Keratinocyte (primary cell): ENCODE measurements around the gene RALGPS2. TPM values are rescaled to one million over a fixed set of nuclear protein-coding genes. Genes with fewer than 3 reads are reported as not detected.

ENCODE experiments used
- DNase-seq: peaks from one replicate; pipeline ENCODE4 v3.0.0-alpha.2; 2011; ENCODE audit warnings: low read depth, missing footprints, low spot score
- FAIRE-seq: peaks from 2 replicates; lab custom pipeline; 2011; peaks lifted over from hg19 to GRCh38; lab: Jason Lieb, UNC
- H2AFZ ChIP-seq: 2 replicates; pipeline ENCODE4 v1.6.0; 2012; ENCODE audit warnings: low read length, control low read depth, inconsistent platforms; ENCODE audit not compliant: control insufficient read depth
- H3K27ac ChIP-seq: 2 replicates; pipeline ENCODE4 v1.5.1; 2011; ENCODE audit warnings: low read length; ENCODE audit not compliant: control insufficient read depth, insufficient read depth
- H3K27me3 ChIP-seq: 3 replicates; pipeline ENCODE4 v1.6.0; 2011; ENCODE audit warnings: low read length; ENCODE audit not compliant: control insufficient read depth, insufficient read depth; ENCODE audit errors: extremely low read depth
- H3K36me3 ChIP-seq, 2 experiments: 2 replicates in 1 of 2; 3 replicates in 1 of 2; pipeline ENCODE4 v1.5.1; 2011; ENCODE audit warnings: low read length in 2 of 2, mild to moderate bottlenecking in 1 of 2; ENCODE audit not compliant: control insufficient read depth in 2 of 2, insufficient read depth in 2 of 2; ENCODE audit errors: extremely low read depth in 1 of 2
- H3K4me1 ChIP-seq: 3 replicates; pipeline ENCODE4 v1.5.1; 2011; ENCODE audit warnings: low read length; ENCODE audit not compliant: control insufficient read depth, insufficient read depth; ENCODE audit errors: extremely low read depth
- H3K4me2 ChIP-seq: 3 replicates; pipeline ENCODE4 v1.6.0; 2011; ENCODE audit warnings: low read depth, low read length; ENCODE audit not compliant: control insufficient read depth, insufficient read depth; ENCODE audit errors: extremely low read depth
- H3K4me3 ChIP-seq, 3 experiments: fragments of 200-600 bp in 1 of 3; sonication (generic) in 1 of 3; 2 replicates in 2 of 3; 3 replicates in 1 of 3; pipeline ENCODE4 v1.5.1; 2011 to 2016; ENCODE audit warnings: low read length in 3 of 3, mild to moderate bottlenecking in 3 of 3, control low read depth in 2 of 3, inconsistent platforms in 1 of 3, low read depth in 1 of 3, mixed read lengths in 1 of 3, mixed run types in 1 of 3, moderate library complexity in 1 of 3; ENCODE audit not compliant: control insufficient read depth in 2 of 3, insufficient read depth in 2 of 3; ENCODE audit errors: extremely low read depth in 1 of 3
- H3K79me2 ChIP-seq: 2 replicates; pipeline ENCODE4 v1.6.0; 2012; ENCODE audit warnings: low read length; ENCODE audit not compliant: control insufficient read depth, insufficient read depth
- H3K9ac ChIP-seq: 3 replicates; pipeline ENCODE4 v1.6.0; 2011; ENCODE audit warnings: low read length; ENCODE audit not compliant: control insufficient read depth, insufficient read depth; ENCODE audit errors: extremely low read depth
- H3K9me1 ChIP-seq: 3 replicates; pipeline ENCODE4 v1.6.0; 2011; ENCODE audit warnings: low read length; ENCODE audit not compliant: control insufficient read depth, insufficient read depth; ENCODE audit errors: extremely low read depth
- H3K9me3 ChIP-seq: 2 replicates; pipeline ENCODE4 v1.5.1; 2012; ENCODE audit warnings: low read depth, low read length; ENCODE audit not compliant: control insufficient read depth
- H4K20me1 ChIP-seq: 3 replicates; pipeline ENCODE4 v1.6.0; 2011; ENCODE audit warnings: low read length; ENCODE audit not compliant: control insufficient read depth, insufficient read depth; ENCODE audit errors: extremely low read depth
- CTCF ChIP-seq, 3 experiments: IDR thresholded peaks in 1 of 3; conservative IDR thresholded peaks in 1 of 3; optimal IDR thresholded peaks in 1 of 3; 2 replicates in 2 of 3; 3 replicates in 1 of 3; pipeline versions ENCODE3 to v1.5.1; 2011; ENCODE audit warnings: low read length in 3 of 3, mild to moderate bottlenecking in 3 of 3, moderate library complexity in 2 of 3, control low read depth in 1 of 3, inconsistent platforms in 1 of 3; ENCODE audit not compliant: insufficient read depth in 2 of 3; ENCODE audit errors: extremely low read depth in 1 of 3
- EZH2 ChIP-seq: IDR thresholded peaks from one replicate; pipeline ENCODE4 v1.6.1; 2012; ENCODE audit warnings: inconsistent platforms, mild to moderate bottlenecking, low read length, moderate library complexity
- dilution Hi-C: fragments of 300-500 bp; cut with MboI; formaldehyde crosslinking; loops from one replicate; pipeline ENCODE4 v1.7.0; 2020; ENCODE audit warnings: low sequenced_read_pairs; ENCODE audit not compliant: extremely low pct_ligation_motif_present
- polyA plus RNA-seq, 5 experiments: library from polyadenylated mRNA; depleted of rRNA in 3 of 5; stranded (reverse) in 3 of 5; stranded (forward) in 1 of 5; unstranded in 1 of 5; fragments of >200 nt; gene quantifications; 1 replicate in 1 of 5; 2 replicates in 3 of 5; 3 replicates in 1 of 5; pipeline versions ENCODE4 v1.2.1 to v1.2.3, GENCODE V29; 2011 to 2012; ENCODE audit warnings: missing spikeins in 2 of 5, low read depth in 1 of 5, low replicate concordance in 1 of 5

Gene RALGPS2
- polyA plus RNA-seq, 1 donor (not counting 4 experiments of a cell fraction or from before 2014, with no cell fraction given), result 14.8 TPM

- H3K79me2 ChIP-seq, result no peaks in the 10 kb centered on the region
- H3K9me3 ChIP-seq, result no peaks in the 10 kb centered on the region
- no peak overlapping the region for H3K9ac ChIP-seq
- no peak for FAIRE-seq
- no peaks in the 10 kb centered on the region for H3K4me1 ChIP-seq
- dilution Hi-C loops, result no loop called here
- H3K27me3 ChIP-seq, result no peaks in the 10 kb centered on the region
- DNase-seq, result no peak
- no peak for TF ChIP-seq EZH2
- H4K20me1 ChIP-seq, result no peaks in the 10 kb centered on the region
- H3K27ac ChIP-seq, result no peak overlapping the region
- no peak overlapping the region for H3K4me3 ChIP-seq
- no peak overlapping the region for H3K4me2 ChIP-seq
- no peak overlapping the region for H2AFZ ChIP-seq
- H3K9me1 ChIP-seq, result no peaks in the 10 kb centered on the region
- peaks cover 0 to 1% of the 10 kb centered on the region in 2 experiments for H3K36me3 ChIP-seq
These were observed 194.5 kb downstream of the RALGPS2 start for GRCh38 chr1:178919581-178919980.

- H3K4me3 ChIP-seq, result no peak overlapping the region
- no peak overlapping the region for H3K4me2 ChIP-seq
- no peak overlapping the region for H3K9ac ChIP-seq
- no peaks in the 10 kb centered on the region for H3K9me1 ChIP-seq
- DNase-seq, result no peak
- no peaks in the 10 kb centered on the region for H3K9me3 ChIP-seq
- TF ChIP-seq CTCF (optimal IDR thresholded peaks at IDR 0.05 in 1 of 3, IDR thresholded peaks at IDR 0.05 in 1 of 3, conservative IDR thresholded peaks at IDR 0.05 in 1 of 3; ENCODE audit: extremely low read depth in 1 of 3, insufficient read depth in 2 of 3, low read length in 3 of 3) (no peak), EZH2 (no peak)
- dilution Hi-C loops, result no loop called here
- no peak overlapping the region for H2AFZ ChIP-seq
- H3K4me1 ChIP-seq, result no peaks in the 10 kb centered on the region
- peaks cover 0 to 1% of the 10 kb centered on the region in 2 experiments for H3K36me3 ChIP-seq
- H3K27me3 ChIP-seq, result no peaks in the 10 kb centered on the region
- H3K79me2 ChIP-seq, result no peaks in the 10 kb centered on the region
- no peak for FAIRE-seq
- H3K27ac ChIP-seq, result no peak overlapping the region
- H4K20me1 ChIP-seq, result no peaks in the 10 kb centered on the region
These were observed 196.5 kb downstream of the RALGPS2 start for GRCh38 chr1:178921499-178921898.

GRCh38 chr1:178923512-178923911 is 198.5 kb downstream of the RALGPS2 start:
- H3K9me3 ChIP-seq, result no peaks in the 10 kb centered on the region
- H3K9me1 ChIP-seq, result no peaks in the 10 kb centered on the region
- dilution Hi-C loops, result no loop called here
- no peak for DNase-seq
- no peak overlapping the region for H3K4me2 ChIP-seq
- H3K4me3 ChIP-seq, result no peak overlapping the region
- no peak overlapping the region for H3K9ac ChIP-seq
- no peak for FAIRE-seq
- TF ChIP-seq CTCF (optimal IDR thresholded peaks at IDR 0.05 in 1 of 3, IDR thresholded peaks at IDR 0.05 in 1 of 3, conservative IDR thresholded peaks at IDR 0.05 in 1 of 3; ENCODE audit: extremely low read depth in 1 of 3, insufficient read depth in 2 of 3, low read length in 3 of 3) (no peak), EZH2 (no peak)
- no peak overlapping the region for H2AFZ ChIP-seq
- no peaks in the 10 kb centered on the region for H3K4me1 ChIP-seq
- H3K27me3 ChIP-seq, result no peaks in the 10 kb centered on the region
- H3K27ac ChIP-seq, result no peak overlapping the region
- peaks cover 0 to 1% of the 10 kb centered on the region in 2 experiments for H3K36me3 ChIP-seq
- H3K79me2 ChIP-seq, result no peaks in the 10 kb centered on the region
- H4K20me1 ChIP-seq, result no peaks in the 10 kb centered on the region
